Tibial artery (tissue), 4 donors: ENCODE results near the gene LYPD6B.

Experiments
- DNase-seq, 2 donors: peaks; one replicate each; pipeline ENCODE4 v3.0.0-alpha.2; 2019
- H3K27ac ChIP-seq, 2 donors: fragments of 200-600 bp; sonication (generic) in 1 of 2; 1 replicate in 1 of 2; 2 replicates in 1 of 2; pipeline ENCODE4 v1.5.1; 2018 to 2019; ENCODE audit warnings: mild to moderate bottlenecking in 1 of 2
- H3K27me3 ChIP-seq, 2 donors: fragments of 200-600 bp; sonication (generic) in 1 of 2; one replicate each; pipeline versions ENCODE4 v1.5.1 to v1.6.0; 2016 to 2019
- H3K36me3 ChIP-seq, 3 donors: fragments of 200-600 bp; sonication (generic) in 2 of 3; one replicate each; pipeline ENCODE4 v1.5.1; 2016 to 2019; ENCODE audit warnings: mild to moderate bottlenecking in 2 of 3
- H3K4me1 ChIP-seq, 4 donors: fragments of 200-600 bp; sonication (generic) in 2 of 4; 1 replicate in 3 of 4; 2 replicates in 1 of 4; pipeline ENCODE4 v1.5.1; 2016 to 2019
- H3K4me3 ChIP-seq, 2 donors: fragments of 200-600 bp; sonication (generic) in 1 of 2; 1 replicate in 1 of 2; 2 replicates in 1 of 2; pipeline ENCODE4 v1.5.1; 2018 to 2019; ENCODE audit warnings: mild to moderate bottlenecking in 2 of 2
- H3K9me3 ChIP-seq, 3 donors: fragments of 200-600 bp; sonication (generic) in 1 of 3; one replicate each; pipeline ENCODE4 v1.5.1; 2016 to 2019
- CTCF ChIP-seq, 2 experiments: fragments of 200-600 bp in 1 of 2; fragments of 450-650 bp in 1 of 2; IDR thresholded peaks; one replicate each; pipeline ENCODE4 v1.5.1; 2017 to 2019; ENCODE audit warnings: antibody characterized with exemption in 2 of 2, mild to moderate bottlenecking in 1 of 2, moderate library complexity in 1 of 2
- intact Hi-C: fragments of 100-400 bp; cut with DNase I; formaldehyde crosslinking; loops from one replicate; pipeline ENCODE4 v1.15.0; 2023; ENCODE audit warnings: low total_unique reads

Gene LYPD6B

GRCh38 chr2:149146876-149147275, 108.4 kb downstream of the LYPD6B start:
- Histone ChIP-seq H3K27ac (no peak overlapping the region), H3K4me3 (no peak overlapping the region), H3K4me1 (no peaks in the 10 kb centered on the region), H3K27me3 (no peaks in the 10 kb centered on the region), H3K36me3 (no peaks in the 10 kb centered on the region), H3K9me3 (no peaks in the 10 kb centered on the region)
- DNase-seq, result no peak
- intact Hi-C loops, result no loop called here
- no peak for TF ChIP-seq CTCF (IDR thresholded peaks at IDR 0.05)

- Histone ChIP-seq H3K36me3 (no peaks in the 10 kb centered on the region), H3K27ac (no peak overlapping the region), H3K9me3 (no peaks in the 10 kb centered on the region), H3K4me1 (no peaks in the 10 kb centered on the region), H3K27me3 (peaks cover 0 to 4% of the 10 kb centered on the region in 2 donors), H3K4me3 (no peak overlapping the region)
- no peak for DNase-seq
- intact Hi-C loops, result no loop called here
- no peak for TF ChIP-seq CTCF (IDR thresholded peaks at IDR 0.05)
These were observed 109.9 kb downstream of the LYPD6B start for GRCh38 chr2:149148194-149149006.

GRCh38 chr2:149149007-149149297, 110.5 kb downstream of the LYPD6B start:
- no peaks in the 10 kb centered on the region for H3K36me3 ChIP-seq
- peaks cover 0 to 4% of the 10 kb centered on the region in 2 donors for H3K27me3 ChIP-seq
- no peak overlapping the region for H3K4me3 ChIP-seq
- no peaks in the 10 kb centered on the region for H3K9me3 ChIP-seq
- no peak for DNase-seq
- no peak overlapping the region for H3K27ac ChIP-seq
- intact Hi-C loops, result no loop called here
- TF ChIP-seq CTCF (IDR thresholded peaks at IDR 0.05), result no peak
- no peaks in the 10 kb centered on the region for H3K4me1 ChIP-seq

- Histone ChIP-seq H3K27me3 (peaks cover 0 to 4% of the 10 kb centered on the region in 2 donors), H3K4me3 (no peak overlapping the region), H3K27ac (no peak overlapping the region), H3K36me3 (no peaks in the 10 kb centered on the region), H3K9me3 (no peaks in the 10 kb centered on the region), H3K4me1 (no peaks in the 10 kb centered on the region)
- intact Hi-C loops, result no loop called here
- DNase-seq, result no peak
- no peak for TF ChIP-seq CTCF (IDR thresholded peaks at IDR 0.05)
These were observed 114.0 kb downstream of the LYPD6B start for GRCh38 chr2:149152469-149152953.

- DNase-seq, result no peak
- H3K4me1 ChIP-seq, result no peaks in the 10 kb centered on the region
- no peak overlapping the region for H3K27ac ChIP-seq
- no peaks in the 10 kb centered on the region for H3K36me3 ChIP-seq
- H3K9me3 ChIP-seq, result no peaks in the 10 kb centered on the region
- intact Hi-C loops, result no loop called here
- no peak for TF ChIP-seq CTCF (IDR thresholded peaks at IDR 0.05)
- no peak overlapping the region for H3K4me3 ChIP-seq
- peaks cover 0 to 4% of the 10 kb centered on the region in 2 donors for H3K27me3 ChIP-seq
These were observed 116.9 kb downstream of the LYPD6B start for GRCh38 chr2:149155196-149155969.
